Measurements from ENCODE around the gene ATP6V0B.

Gene ATP6V0B

DNA sequence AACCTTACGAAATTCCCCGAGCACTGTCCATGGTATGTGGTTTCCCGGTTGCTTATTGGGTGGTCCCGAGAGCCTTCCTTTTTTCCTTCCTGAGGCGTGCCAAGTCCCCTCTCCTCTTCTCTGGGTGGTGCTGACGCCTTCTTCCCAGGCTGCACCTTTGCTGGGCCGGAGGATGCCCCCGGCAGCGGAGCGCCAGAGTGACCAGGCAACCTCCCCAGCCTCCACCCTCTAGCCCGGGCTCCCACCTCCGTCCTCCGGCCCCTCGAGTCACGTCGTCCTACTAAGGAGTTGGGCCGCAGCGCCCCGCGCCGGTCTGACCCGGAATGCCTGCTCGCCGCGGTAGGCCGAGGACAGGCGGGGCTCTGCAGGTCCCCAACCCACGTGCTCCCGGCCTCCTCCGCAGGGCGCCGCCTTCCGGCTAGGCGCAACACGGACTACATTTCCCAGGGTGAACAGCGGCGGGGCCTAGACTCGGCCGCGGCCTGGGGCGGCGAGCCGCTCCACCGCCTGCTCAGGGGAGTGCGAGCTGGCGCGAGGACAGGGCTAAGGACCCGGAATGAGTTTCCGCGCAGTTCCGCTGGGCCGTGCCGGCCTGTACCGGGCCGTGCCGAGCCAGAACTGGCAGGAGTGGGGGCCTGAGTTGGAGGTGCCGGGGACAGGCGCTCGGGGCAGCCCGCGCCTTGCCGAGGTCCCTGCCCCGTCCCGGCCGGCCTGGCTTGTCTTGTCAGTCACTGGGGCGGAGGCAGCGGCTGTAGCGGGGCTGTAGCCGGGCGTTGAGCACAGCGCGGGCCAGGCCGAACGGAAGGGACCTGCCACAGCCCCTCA lies 28.3 kb upstream of the ATP6V0B start, which contains the start of gene IPO13:
Gene IPO13, plus strand, starts transcription at position 715 of the 825 bp plus-strand sequence. CDS start 651 bp downstream, outside the sequence.
- peak; percentile 100 for DNase-seq

DNA sequence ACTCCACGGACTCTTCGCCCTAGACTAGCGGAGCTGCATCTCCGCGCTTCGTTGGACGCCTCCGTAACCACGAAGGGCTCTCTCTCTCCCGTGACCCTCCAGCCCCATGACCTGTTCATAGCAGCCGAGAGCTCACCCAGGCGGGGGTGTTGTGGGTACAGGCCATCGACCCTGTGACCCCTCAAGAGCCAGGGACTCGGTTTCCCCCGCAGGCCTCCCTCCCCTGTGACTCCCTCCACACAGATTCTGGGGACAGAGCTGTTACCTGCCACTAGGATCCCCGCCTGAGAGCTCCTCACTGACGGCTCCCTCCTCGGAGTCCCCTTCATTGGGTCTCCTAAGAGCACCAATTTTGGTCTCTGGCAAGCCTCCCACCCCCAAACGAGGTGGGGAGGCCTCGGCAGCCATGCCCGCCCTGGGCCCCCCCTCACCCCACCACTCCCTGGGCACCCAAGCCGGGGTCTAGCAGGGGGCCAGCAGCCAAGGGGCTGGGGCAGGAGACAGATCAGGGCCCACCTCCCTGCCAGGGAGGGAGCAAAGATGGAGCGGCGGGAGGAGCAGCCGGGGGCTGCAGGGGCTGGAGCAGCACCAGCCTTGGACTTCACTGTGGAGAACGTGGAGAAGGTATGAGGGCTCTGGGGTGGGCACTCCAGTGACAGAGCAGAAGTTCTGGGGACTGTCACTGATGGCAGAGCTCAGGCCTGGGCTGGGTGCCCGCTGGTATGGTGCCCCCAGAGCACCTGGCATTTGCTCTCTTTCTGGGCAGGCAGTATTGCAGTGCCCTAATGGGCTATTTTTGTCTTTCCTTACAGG lies 27.5 kb upstream of the ATP6V0B start:
- no peak for DNase-seq

DNA sequence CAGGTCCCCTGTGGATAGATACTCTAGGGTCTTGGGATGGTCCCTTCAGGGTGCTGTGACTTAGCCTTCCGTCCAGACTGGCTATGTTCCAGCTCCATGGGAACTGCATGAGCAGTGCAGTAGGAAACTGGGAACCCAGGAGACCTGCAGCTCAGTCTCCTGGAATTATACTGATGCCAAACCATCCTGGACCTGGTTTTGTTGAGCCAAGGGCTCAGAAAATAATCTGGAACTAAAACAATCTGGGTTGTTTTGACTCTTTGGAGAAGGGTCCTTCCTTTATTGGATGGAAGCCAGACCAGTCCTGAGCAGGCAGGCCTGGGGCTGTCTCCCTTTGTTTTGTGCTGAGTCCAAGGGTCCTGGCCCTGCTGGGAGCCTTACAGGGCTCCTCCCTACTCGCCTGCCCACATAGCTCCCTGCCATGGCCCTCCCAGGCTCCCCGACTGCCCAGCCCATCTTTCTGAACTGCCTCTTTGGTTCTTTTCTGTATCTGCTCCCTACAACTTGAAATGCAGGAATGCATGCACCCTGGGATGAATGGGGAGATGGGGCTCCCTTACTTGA lies 26.8 kb upstream of the ATP6V0B start:
- no peak for DNase-seq

DNA sequence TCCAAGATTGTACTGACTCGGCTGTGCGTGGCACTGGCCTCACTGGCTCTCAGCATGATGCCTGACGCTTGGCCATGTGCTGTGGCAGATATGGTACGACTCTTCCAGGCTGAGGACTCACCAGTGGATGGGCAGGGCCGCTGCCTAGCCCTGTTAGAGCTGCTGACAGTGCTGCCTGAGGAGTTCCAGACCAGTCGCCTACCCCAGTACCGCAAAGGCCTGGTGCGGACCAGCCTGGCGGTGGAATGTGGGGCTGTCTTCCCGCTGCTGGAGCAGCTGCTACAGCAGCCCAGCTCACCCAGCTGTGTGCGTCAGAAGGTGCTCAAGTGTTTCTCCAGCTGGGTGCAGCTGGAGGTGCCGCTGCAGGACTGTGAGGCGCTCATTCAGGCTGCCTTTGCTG lies 25.1 kb upstream of the ATP6V0B start:
- no peak for DNase-seq

DNA sequence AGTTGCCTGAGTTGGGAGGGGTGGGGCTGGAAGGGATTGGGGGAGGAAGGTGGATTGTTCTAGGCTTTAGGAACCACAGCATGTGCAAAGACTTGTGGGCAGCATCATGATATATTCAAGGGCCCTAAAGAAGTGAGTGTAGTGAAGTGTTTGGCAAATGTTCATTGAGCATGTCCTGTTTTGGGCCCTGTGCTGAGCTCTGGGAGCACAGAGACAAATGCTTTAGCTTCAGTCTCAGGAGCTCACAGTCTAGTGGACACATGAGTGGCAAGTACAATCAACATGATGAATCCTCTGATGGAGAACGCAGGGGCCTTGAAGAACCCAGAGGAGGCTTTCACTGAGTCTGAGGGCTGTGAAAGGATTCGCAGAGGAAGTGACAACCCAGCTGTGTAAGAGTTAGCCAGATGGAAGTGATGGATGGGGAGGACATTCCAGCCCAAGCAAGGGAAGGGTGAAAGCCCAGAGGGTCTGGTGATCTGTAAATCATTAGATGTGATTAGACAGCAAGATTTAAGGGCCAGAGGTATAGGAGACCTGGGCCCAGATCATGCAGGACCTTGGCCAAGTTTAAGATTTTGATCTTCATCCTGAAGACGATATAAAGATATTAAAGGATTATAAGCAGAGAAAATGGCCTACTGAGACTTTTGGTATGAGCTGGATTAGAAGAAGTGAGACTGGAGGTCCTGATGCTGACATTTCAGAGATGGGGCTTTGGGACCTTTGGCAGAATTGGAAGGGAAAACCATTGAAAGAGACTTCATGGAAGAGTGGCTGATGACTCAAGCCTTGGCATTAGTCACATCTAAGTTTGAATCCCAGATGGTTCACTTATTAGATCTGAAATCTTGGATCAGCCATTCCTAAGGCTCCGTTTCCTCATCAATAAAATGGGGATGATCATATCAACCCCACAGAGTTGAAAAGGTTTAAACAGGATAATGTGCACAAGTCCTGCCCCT lies 23.5 kb upstream of the ATP6V0B start:
- peak; percentile 8 for DNase-seq

DNA sequence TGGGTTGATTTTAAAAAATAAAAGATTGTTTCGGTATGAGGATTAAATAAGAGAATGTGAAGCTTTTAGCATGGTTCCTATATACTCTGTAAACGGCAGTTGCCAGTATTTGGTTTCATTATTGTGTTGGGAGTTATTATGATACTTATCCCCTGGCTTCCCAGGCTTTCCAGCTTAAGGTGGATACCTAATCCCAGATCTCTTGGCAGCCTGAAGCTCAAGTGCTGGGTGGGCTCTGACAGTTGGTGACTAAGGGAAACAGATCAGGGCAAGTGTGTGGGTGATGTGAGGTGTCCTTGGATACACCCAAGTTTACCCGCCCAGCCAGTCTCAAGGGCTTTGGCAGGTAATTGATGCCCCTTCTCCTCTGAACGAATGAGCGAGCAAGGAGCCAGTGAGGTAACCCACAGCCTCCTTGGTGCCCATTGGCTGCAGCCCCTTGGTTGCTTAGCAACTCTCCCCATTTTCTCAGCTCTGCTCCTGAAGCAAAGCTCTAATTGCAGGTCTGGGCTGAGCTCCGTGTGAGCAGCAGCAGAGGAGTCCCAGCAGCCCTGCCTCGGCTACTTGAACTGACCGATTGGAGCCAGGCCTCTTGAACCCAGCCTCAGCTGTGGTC lies 21.9 kb upstream of the ATP6V0B start:
- peak; percentile 67 for DNase-seq

DNA sequence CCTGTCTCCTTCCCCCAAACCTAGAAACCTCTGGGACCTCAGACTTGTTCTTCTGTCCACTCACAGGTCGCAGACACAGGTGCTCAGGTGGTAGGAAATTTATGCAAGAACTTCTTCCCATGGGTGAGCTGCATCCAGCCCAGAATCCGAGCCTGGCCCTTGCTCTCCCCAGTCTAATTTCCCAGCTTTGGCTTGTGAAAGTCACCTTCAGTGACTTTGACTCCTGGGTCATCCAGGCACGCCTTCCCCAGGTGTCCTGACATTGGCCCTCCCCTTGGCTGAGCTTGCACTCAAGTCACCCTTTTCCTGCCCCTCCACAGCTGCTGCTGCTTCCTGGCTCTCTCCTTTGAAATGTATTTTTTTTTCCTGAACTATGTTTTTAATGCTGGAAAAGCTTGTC lies 21.4 kb upstream of the ATP6V0B start:
- DNase-seq, result no peak

DNA sequence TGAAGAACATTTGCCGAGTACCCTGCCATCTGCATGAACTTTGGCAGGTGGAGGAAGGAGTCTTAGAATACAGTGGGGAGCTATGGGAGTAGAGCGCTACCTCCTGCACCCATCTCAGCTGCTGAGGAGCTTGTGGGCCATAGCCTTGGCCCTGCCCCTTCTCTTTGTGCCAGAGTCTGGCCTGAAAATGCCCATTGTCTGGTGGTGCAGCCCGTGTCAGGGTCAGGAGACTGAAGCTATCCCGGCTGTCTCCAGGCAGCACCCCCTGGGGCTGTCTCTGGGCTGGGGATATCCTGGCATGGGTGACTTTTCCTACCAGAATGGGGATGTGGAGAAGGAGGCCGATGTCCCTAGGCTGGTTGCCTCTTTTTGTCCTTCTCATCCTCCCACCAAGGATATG lies 20.7 kb upstream of the ATP6V0B start:
- DNase-seq, result peak; percentile 5

DNA sequence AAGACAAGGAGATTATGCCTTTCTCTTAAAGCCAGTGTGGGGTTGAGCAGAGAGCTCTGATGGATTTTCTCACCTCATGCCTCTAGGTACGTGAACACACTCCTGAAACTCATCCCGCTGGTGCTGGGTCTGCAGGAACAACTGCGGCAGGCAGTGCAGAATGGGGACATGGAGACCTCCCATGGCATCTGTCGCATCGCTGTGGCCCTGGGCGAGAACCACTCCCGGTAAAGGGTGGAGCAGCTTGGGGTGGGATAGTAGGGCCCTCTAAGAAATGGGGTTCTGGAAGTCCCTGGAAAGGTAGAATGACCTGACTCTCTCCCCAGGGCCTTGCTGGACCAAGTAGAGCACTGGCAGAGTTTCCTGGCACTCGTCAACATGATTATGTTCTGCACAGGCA lies 18.5 kb upstream of the ATP6V0B start:
- no peak for DNase-seq

DNA sequence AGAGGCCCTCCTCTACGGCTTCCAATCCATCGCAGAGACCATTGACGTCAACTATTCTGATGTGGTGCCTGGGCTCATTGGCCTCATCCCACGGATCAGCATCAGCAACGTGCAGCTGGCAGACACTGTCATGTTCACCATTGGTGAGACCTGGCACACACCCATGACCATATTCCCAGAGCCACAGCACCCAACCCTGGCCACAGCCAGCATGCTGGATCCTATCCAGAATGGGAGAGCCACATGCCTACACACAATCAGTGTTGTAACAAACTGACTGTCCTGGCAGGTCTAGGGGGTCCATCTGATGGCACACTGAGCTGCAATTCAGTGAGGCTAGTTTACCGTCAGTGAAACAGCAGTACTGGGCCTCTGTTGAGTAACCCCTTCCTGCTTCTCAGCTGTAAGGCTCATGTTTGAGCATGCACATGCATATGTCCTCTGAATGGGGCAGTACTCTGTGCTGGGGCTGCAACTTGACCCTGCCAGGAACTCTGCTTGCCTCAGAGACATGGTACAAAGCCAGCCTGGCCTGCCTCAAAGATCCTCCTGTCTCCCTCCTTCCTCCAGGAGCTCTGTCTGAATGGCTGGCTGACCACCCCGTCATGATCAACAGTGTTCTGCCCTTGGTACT lies 17.2 kb upstream of the ATP6V0B start:
- DNase-seq, result no peak

DNA sequence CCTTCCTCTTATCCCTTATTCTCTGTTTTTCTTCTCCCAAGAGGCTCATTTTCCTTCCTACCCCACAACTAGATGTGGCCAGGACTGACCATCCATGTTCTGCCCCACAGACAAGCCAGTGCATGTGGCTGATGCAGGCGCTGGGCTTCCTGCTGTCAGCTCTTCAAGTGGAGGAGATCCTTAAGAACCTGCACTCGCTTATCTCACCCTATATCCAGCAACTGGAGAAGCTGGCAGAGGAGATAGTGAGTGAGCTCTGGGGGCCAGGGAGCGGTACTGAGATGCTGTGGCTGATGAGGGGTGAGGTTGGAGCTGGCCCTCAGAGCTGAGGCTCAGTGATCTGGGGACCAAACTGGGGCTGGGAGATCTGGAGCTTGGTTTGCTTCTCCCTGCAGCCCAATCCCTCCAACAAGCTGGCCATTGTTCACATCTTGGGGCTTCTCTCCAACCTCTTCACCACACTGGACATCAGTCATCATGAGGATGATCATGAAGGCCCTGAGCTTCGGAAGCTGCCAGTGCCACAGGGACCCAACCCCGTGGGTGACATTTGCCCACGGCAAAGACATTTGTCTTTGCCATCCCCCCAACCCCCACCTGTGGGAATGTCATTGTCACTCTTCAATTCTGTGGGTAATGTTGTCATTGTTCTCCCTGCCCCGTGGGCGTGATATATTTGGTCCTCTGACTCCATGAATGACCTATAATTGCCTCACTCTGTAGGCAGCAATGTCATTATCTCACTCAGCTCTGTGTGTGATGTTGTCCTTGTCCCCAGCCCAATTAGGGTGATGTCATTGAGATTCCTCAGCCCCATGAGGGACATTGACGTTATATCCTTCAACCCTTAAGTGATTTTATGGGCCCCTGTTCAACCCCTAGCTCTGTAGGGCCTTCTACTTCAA lies 16.2 kb upstream of the ATP6V0B start:
- no peak for DNase-seq

DNA sequence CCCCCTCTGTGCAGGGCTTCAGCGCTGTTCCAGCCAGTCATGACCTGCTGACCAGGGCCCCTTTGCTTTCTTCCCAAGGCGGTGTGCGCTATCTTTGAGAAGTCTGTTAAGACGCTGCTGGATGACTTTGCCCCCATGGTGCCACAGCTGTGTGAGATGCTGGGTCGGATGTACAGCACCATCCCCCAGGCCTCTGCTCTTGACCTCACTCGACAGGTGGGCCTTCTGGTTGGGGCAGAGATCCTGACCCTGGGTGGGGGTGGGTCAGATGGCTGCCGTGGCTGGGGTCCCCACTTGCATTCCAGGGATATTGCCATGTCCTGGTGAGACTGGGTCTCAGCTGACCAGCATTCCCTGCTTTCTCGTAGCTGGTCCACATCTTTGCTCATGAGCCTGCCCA lies 14.0 kb upstream of the ATP6V0B start:
- DNase-seq, result no peak

DNA sequence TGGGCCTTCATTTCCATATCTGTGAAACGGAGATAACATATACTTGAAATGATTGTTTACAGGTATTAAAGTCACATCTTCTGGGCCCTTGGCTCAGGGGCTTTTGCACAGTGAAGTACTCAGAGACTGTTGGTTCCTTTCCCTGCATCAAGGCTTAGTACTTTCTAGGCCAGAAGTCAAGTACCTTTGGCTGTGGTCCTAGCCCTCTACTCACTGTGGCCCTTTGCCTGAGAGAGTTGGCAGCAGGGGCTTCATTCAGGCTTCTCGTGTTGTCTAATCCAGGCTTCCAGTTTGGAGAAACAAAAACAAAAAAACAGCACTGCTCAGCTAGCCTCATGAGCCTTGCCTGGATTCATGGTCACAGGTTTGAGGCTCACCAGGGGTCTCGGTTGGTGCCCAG lies 13.1 kb upstream of the ATP6V0B start:
- no peak for DNase-seq

DNA sequence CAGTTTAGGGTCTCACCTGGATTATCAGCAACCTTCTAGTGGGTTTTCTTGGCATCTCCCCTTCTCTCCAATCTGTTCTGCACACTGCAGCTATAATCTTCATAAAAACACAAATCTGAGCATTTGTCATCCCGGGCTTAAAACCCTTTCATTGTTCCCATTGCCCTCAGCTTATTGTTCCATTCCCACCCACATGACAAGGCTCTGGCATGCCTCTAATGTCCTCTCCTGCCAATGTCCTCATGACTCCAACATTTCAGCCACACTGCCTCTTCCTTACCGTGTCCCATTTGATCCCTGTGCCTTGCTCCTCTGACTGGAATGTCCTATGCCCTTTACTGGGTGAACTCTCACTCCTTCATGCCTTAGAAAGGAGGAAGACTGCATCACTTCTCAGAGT lies 12.4 kb upstream of the ATP6V0B start:
- DNase-seq, result no peak

DNA sequence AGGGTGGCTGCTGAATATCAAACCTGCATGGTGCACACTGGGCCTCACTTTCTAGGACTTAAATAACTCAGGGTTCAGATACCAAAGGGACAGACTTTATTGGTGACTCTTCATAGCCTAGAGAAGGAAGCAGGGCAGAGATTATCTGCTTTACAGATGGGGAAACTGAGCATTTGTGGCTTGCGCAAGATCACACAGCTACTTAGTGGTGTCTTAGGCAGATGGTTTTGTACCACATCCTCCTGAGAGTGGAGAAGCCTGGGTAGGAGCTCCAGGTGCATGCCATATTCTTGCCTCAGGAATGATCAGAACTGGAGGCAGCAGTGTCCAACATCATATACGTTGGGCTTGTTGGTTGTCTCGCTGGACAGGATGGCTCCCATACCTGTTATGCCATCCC lies 11.8 kb upstream of the ATP6V0B start:
- no peak for DNase-seq

DNA sequence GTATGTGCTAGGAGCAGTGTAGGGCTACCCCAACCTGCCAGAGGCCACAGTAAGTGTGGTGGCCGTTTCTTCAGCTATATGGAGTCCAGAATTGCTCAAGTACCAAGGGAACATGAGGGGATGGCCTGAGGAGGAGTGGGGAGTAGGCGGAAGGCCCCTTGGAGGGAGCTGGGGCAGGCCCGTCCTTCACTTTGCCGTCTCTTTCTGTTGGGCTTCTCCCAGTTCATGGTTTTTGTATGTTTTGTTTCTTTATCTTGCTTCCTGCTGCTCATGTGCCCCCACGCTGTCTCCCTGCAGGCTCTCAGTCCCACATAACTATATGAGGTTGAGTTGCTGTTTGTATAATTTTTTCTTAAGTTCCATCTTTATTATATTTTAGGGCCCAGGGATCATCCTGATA lies 10.9 kb upstream of the ATP6V0B start:
- no peak for DNase-seq

DNA sequence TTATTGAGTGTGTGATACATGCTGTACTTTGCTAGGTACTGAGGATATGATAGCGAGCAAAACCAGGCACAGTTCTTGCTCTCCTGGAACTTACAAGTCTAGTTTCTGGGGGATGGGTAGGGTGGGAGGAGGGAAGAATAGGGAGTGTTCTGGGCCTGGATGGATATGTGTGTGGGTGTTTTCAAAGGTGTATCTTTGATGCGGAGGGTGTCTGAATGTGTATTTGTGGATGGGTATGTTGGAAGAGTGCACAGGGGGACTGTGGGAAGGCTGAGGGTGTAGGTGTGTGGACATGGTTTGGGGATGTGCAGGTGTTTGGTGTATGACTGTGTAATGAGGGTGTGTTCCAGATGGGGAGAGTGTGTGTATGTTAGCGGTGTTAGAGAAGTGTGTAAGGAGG lies 9.4 kb upstream of the ATP6V0B start:
- no peak for DNase-seq

DNA sequence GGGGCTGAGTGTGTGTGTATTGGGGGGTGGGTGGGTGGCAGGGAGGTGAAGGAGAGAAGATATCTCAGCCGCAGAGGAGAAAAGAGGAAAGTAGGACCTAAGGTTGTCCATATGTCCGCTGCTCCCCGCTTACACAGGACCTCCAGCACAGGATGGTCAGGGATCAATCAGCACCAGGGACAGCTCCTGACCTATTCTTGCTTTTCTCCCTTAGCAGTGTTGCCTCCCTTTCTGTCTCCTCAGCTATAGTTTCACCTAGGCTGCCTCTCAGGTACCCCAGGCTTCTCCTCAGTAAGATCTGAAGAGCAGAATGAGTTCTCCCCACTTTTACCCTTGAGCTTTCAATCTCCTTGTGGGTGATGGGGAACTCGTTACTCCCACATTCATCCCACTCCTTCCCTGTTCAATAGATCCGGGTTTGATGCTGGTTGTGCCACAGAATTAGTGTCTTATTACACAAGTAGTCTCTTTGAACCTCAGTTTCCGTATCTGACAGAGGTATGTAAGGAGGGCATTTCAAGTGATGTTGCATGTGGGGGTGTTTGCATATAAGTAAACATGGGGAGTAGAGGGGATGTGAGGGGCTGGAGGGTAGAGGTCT lies 6.3 kb upstream of the ATP6V0B start:
- no peak for DNase-seq

DNA sequence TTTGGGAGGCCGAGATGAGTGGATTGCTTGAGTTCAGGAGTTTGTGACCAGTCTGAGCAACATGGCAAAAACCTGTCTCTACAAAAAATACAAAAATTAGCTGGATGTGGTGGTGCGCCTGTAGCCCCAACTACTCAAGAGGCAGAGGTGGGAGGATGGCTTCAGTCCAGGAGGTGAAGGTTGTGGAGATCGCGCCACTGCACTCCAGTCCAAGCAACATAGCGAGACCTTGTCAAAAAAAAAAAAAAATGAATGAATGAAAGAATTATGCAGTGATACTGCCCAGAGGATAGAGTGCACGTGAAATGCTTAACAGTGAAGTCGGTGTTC lies 5.4 kb upstream of the ATP6V0B start:
- no peak for DNase-seq

DNA sequence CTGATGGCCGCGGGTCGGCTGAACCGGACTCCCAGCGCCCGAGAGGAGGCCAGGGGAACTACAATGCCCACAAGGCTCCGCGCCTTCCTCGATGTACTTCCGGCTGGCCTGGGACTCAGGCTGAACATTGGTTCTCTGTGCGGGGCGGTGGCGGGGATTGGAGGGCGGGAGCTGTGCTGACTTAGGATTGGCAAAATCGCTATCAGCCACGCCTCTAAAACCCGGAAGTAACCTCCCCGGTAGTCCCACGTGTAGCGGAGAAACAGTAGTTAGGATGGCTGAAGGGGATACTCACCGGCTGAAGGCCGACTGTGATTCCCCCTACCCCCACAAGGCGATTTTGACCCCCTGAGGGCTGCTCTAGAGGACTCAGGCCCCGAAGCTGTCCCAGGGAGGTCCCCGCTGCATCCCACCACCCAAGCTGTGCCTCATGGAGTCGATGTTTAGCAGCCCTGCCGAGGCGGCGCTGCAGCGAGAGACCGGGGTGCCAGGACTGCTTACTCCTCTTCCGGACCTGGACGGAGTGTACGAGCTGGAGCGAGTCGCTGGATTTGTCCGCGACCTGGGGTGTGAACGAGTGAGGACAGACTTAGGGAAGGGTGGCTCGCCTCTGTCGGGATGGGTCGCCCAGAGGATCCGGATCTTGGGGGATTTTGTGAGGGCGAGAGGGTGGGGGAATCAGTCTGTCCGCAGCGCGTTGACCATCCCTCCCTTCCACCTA lies 4.9 kb upstream of the ATP6V0B start, which contains the start of gene DPH2:
Gene DPH2, plus strand, starts transcription at position 265 of the 721 bp plus-strand sequence. Its CDS starts 166 bp downstream, at position 431.
- peak; percentile 91 for DNase-seq

All from retina (tissue), 1 donor.